CD4-positive, CD25-positive, alpha-beta regulatory T cell (primary cell): ENCODE results near the gene SLC22A2. TPM values are rescaled to one million over a fixed set of nuclear protein-coding genes. Genes with fewer than 3 reads are reported as not detected.
A peak's percentile ranks its signal among the peaks of the same experiment; 100 is the strongest.
"Not testable (repeated sequence)": the region's sequence is repeated elsewhere in the genome, so short reads cannot be mapped to it uniquely, and the experiment has no call there.

Experiments used
- ATAC-seq, 2 donors: fragments of 150-1000 bp; cut with Tn5 transposase; one replicate each; pipeline ENCODE4 v1.10.0; 2021; ENCODE audit warnings: low read depth in 2 of 2, moderate number of reproducible peaks in 2 of 2, moderate library complexity in 1 of 2
- DNase-seq, 3 donors: peaks; one replicate each; pipeline versions ENCODE4 v3.0.0 to v3.0.0-alpha.2; 2012 to 2022; ENCODE audit warnings: mixed read lengths in 1 of 3
- H3K27ac ChIP-seq: one replicate; pipeline ENCODE4 v1.7.0; 2013; ENCODE audit warnings: mild to moderate bottlenecking, low read length; ENCODE audit not compliant: insufficient read depth, poor library complexity, severe bottlenecking
- H3K27me3 ChIP-seq: one replicate; pipeline ENCODE4 v1.7.0; 2013; ENCODE audit warnings: low read length; ENCODE audit not compliant: control insufficient read depth, insufficient read depth
- H3K36me3 ChIP-seq: one replicate; pipeline ENCODE4 v1.7.0; 2013; ENCODE audit warnings: mild to moderate bottlenecking, low read length, moderate library complexity; ENCODE audit not compliant: control insufficient read depth, insufficient read depth
- H3K4me1 ChIP-seq: 2 replicates; pipeline ENCODE4 v1.7.0; 2013; ENCODE audit warnings: mild to moderate bottlenecking, low read length; ENCODE audit not compliant: insufficient read depth, control insufficient read depth, poor library complexity, severe bottlenecking
- H3K4me3 ChIP-seq: one replicate; pipeline ENCODE4 v1.7.0; 2013; ENCODE audit warnings: low read depth, mild to moderate bottlenecking, low read length, moderate library complexity
- H3K9me3 ChIP-seq, 2 experiments: 1 replicate in 1 of 2; 2 replicates in 1 of 2; pipeline ENCODE4 v1.7.0; 2013; ENCODE audit warnings: low read length in 2 of 2, mild to moderate bottlenecking in 1 of 2, moderate library complexity in 1 of 2; ENCODE audit not compliant: control insufficient read depth in 2 of 2
- H3K27ac Mint-ChIP-seq, 3 donors: one replicate each; pipeline ENCODE4 v1.8.0; 2020 to 2022; ENCODE audit warnings: mild to moderate bottlenecking in 3 of 3, mixed read lengths in 3 of 3, moderate library complexity in 2 of 3
- H3K27me3 Mint-ChIP-seq: one replicate; pipeline ENCODE4 v1.8.0; 2022; ENCODE audit warnings: mild to moderate bottlenecking, mixed read lengths
- H3K36me3 Mint-ChIP-seq: one replicate; pipeline ENCODE4 v1.8.0; 2020; ENCODE audit warnings: mixed read lengths
- H3K4me1 Mint-ChIP-seq, 4 donors: one replicate each; pipeline ENCODE4 v1.8.0; 2020 to 2022; ENCODE audit warnings: mixed read lengths in 4 of 4, mild to moderate bottlenecking in 1 of 4
- H3K4me3 Mint-ChIP-seq, 4 donors: one replicate each; pipeline ENCODE4 v1.8.0; 2020 to 2022; ENCODE audit warnings: mild to moderate bottlenecking in 4 of 4, mixed read lengths in 4 of 4, moderate library complexity in 3 of 4
- H3K9me3 Mint-ChIP-seq, 7 donors: one replicate each; pipeline ENCODE4 v1.8.0; 2020 to 2022; ENCODE audit warnings: mixed read lengths in 7 of 7, mild to moderate bottlenecking in 3 of 7, moderate library complexity in 2 of 7
- polyA plus RNA-seq, 4 donors: library from polyadenylated mRNA; unstranded; fragments of 300-500 nt; fragmentation: Illumina TruSeq; gene quantifications; one replicate each; pipeline ENCODE4 v1.2.3, GENCODE V29; 2021
- total RNA-seq: library from RNA; stranded (reverse); gene quantifications from one replicate; pipeline ENCODE4 v1.2.3, GENCODE V29; 2022

Gene SLC22A2
- total and polyA plus RNA-seq, 5 donors from 2014 or later: not detected

DNA sequence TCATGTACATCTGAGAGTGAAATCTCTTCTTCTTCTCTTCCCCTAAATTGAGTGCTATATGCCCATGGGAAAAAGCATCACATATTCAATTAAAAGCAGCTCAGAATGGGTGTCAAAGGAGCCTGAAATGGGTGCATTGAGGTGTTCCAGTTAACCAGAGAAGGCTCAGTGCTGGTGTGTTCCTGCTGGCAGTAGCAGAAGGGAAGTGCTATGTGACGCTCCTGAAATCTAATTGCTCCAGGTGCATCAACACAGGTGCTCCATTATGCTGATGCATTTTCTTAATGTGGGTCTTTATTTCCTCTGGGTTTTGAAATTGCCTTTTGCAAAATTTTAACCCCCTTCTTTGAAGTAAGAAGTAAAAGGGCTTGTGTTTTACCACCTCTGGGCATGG lies 17.9 kb downstream of the SLC22A2 start:
- DNase-seq: no peak
- Histone ChIP-seq H3K4me3 (no peak overlapping the region), H3K27me3 (no peaks in the 10 kb centered on the region), H3K27ac (no peak overlapping the region), H3K4me1 (no peaks in the 10 kb centered on the region), H3K36me3 (no peaks in the 10 kb centered on the region), H3K9me3 (peaks cover 3 to 5% of the 10 kb centered on the region in 2 experiments)
- no peak for ATAC-seq
- H3K36me3 Mint-ChIP-seq: peaks cover 4% of the 10 kb centered on the region
- H3K9me3 Mint-ChIP-seq: peaks cover 0 to 15% (median 0%) of the 10 kb centered on the region in 7 donors
- no peaks in the 10 kb centered on the region for H3K4me1 Mint-ChIP-seq
- H3K27ac Mint-ChIP-seq: no peak overlapping the region
- H3K4me3 Mint-ChIP-seq: no peak overlapping the region
- H3K27me3 Mint-ChIP-seq: no peaks in the 10 kb centered on the region

DNA sequence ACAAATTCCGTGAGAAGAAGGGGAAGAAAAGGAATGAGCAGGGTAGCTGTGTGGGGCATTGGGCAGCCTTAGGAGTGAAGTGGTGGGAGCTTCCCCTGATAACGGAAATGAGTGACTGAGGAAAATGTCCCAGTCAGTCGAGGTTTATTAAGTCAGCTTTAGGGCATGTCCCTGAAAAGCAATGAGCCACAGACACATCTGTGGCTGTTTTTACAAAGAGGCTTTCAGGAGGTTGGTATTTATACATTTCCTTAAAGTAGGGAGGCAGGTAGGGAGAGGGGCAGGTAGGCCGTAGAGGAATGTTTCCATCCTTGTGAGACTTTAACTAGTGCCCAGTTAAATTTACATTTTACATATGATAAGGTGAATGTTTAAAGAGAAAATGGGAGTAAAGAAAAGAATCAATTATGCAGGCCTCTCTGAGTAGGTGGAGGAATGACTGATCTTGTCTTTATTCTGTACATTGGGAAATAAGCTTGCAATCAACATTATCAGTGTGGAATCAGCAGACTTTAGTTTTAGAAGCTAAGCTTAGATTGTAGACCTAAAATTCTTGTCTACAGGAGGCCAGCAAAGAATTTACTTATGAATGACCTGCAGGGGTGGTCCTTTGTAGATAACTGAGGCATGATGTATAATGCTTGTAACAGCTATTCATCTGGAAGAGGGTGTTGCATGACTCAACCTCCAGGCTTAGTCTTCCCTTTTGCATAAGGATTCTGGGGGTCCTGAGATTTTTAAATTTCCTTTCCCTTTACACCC lies 18.5 kb downstream of the SLC22A2 start:
- DNase-seq (no peak), ATAC-seq (no peak)
- Histone ChIP-seq H3K9me3 (peaks cover 3 to 5% of the 10 kb centered on the region in 2 experiments), H3K4me3 (no peak overlapping the region), H3K4me1 (no peaks in the 10 kb centered on the region), H3K27ac (no peak overlapping the region), H3K27me3 (no peaks in the 10 kb centered on the region), H3K36me3 (no peaks in the 10 kb centered on the region)
- peaks cover 0 to 15% (median under 1%) of the 10 kb centered on the region in 7 donors for H3K9me3 Mint-ChIP-seq
- no peak overlapping the region for H3K27ac Mint-ChIP-seq
- H3K27me3 Mint-ChIP-seq: no peaks in the 10 kb centered on the region
- H3K4me3 Mint-ChIP-seq: no peak overlapping the region
- H3K36me3 Mint-ChIP-seq: peaks cover 4% of the 10 kb centered on the region
- H3K4me1 Mint-ChIP-seq: no peaks in the 10 kb centered on the region

DNA sequence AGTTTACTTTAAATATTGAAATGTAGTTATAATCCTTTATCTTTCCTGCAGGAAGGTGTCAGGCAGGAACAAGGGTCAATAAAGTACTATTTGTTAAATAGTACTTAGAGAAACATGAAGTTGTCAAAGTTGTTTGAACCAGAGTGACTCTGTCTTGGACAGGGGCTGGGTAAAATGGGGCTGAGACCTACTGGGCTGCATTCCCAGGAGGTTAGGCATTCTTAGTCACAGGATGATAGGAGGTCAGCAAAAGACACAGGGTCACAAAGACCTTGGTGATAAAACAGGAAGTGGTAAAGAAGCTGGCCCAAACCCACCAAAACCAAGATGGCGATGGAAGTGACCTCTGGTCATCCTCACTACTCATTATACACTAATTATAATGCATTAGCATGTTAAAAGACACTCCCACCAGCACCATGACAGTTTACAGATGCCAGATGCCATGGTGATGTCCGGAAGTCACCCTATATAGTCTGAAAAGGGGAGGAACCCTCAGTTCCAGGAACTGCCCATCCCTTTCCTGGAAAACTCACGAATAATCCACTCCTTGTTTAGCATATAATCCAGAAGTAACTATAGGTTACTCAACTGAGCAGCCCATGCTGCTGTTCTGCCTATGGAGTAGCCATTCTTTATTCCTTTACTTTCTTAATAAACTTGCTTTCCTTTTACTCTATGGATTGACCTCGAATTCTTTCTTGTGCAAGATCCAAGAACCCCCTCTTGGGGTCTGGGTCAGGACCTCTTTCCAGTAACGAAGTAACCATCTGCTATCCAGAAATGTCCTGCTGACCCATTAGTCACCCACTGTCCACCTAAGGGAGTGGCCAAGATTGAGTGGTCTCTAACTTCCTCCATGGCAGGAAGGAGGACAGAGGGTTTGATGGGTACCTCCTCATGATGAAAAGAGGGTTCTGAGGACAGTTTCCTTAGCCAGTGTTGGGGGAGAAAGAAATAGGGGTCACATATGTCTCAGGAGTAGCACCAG lies 19.6 kb downstream of the SLC22A2 start:
- DNase-seq: peak in 1 of 3 donors; percentile 10
- no peaks in the 10 kb centered on the region for H3K4me1 ChIP-seq
- Mint-ChIP-seq H3K9me3 (peaks cover 0 to 15% (median 2%) of the 10 kb centered on the region in 7 donors), H3K27ac (no peak overlapping the region), H3K36me3 (no peaks in the 10 kb centered on the region), H3K27me3 (no peaks in the 10 kb centered on the region), H3K4me1 (no peaks in the 10 kb centered on the region), H3K4me3 (no peak overlapping the region)
- H3K4me3 ChIP-seq: no peak overlapping the region
- ATAC-seq: no peak
- H3K27me3 ChIP-seq: no peaks in the 10 kb centered on the region
- no peaks in the 10 kb centered on the region for H3K36me3 ChIP-seq
- peaks cover 3 to 5% of the 10 kb centered on the region in 2 experiments for H3K9me3 ChIP-seq
- no peak overlapping the region for H3K27ac ChIP-seq

DNA sequence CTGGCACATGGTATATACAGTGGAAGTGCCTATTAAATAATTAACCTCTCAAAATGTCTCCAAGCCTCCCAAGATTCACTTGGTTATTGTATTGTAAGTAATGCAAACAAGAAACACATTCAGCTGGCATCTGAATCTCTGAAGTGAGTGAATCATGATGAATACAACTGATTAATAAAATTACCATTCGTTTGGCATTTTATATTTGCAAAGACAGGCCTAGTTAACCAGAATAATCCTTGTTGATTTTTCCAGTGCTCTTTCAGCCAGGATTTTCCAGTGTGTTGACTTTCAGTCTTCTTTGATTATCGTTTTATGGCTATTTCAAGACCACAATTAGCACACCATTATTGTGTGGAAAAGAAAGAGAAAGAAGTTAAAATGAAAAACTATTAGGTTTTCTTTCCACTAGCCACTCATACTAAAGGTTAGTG lies 20.3 kb downstream of the SLC22A2 start:
- no peak overlapping the region for H3K4me3 Mint-ChIP-seq
- DNase-seq: no peak
- H3K9me3 ChIP-seq: peaks cover 3 to 5% of the 10 kb centered on the region in 2 experiments
- no peak for ATAC-seq
- H3K27me3 Mint-ChIP-seq: no peaks in the 10 kb centered on the region
- H3K36me3 ChIP-seq: no peaks in the 10 kb centered on the region
- no peaks in the 10 kb centered on the region for H3K4me1 Mint-ChIP-seq
- H3K4me3 ChIP-seq: no peak overlapping the region
- no peaks in the 10 kb centered on the region for H3K4me1 ChIP-seq
- H3K27me3 ChIP-seq: no peaks in the 10 kb centered on the region
- no peak overlapping the region for H3K27ac ChIP-seq
- H3K36me3 Mint-ChIP-seq: no peaks in the 10 kb centered on the region
- H3K27ac Mint-ChIP-seq: no peak overlapping the region
- H3K9me3 Mint-ChIP-seq: peaks cover 0 to 15% (median 2%) of the 10 kb centered on the region in 7 donors

DNA sequence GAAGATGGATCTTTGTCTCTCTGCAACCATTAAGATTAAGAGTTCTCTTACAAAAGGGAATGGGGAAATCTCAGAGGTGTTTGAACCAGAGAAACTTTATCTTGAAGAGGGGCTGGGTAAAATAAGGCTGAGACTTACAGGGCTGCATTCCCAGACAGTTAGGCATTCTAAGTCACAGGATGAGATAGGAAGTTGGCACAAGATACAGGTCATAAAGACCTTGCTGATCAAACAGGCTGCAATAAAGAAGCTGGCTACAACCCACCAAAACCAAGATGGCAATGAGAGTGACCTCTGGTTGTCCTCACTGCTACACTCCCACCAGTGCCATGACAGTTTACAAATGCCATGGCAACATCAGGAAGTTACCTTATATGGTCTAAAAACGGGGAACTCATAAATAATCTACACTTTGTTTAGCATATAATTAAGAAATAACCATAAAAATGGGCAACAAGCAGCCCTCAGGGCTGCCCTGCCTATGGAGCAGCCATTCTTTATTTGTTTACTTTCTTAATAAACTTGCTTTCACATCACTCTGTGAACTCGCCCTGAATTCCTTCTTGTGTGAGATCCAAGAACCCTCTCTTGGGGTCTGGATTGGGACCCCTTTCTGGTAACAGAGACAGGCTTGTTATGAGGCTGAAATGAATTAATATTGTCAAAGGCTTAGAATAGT lies 20.9 kb downstream of the SLC22A2 start:
- H3K36me3 Mint-ChIP-seq, ATAC-seq, H3K27ac ChIP-seq, H3K27me3 ChIP-seq, H3K27me3 Mint-ChIP-seq, H3K36me3 ChIP-seq, DNase-seq, H3K4me1 Mint-ChIP-seq, H3K9me3 ChIP-seq, H3K4me3 ChIP-seq, H3K4me3 Mint-ChIP-seq, H3K4me1 ChIP-seq, H3K27ac Mint-ChIP-seq: not testable (repeated sequence)
- H3K9me3 Mint-ChIP-seq: peaks cover 0 to 15% (median 2%) of the 10 kb centered on the region in 7 donors

DNA sequence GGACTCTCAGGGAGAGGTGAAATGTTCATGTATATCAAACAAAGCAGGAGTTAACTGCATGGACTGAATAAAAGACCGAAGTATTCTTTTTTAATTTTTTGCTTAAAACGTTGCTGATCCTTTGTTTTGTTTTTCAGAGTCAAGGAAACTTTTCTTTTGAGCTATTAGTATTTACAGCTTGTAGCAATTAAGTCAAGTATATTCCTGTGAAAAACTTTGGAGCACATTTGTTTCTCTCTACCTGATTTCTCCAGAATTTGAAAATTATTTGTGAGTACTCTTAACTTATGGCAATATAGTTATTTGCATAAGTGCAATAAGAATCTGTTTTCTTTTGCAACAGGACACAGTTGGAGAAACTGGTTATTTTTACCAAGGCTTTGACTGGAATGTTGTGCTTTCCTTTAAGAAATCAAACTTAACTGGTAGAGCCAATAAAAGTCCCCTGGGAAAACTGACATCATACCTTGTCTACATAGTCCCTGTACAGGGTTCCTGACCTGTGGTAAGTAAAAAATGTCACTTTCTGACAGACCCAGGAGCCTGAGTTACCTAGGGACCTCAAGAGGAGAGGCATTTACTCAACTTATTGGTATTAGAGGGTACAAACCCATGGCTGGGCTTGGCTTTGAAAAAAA lies 22.3 kb downstream of the SLC22A2 start:
- not testable (repeated sequence) for H3K4me3 Mint-ChIP-seq, H3K27me3 Mint-ChIP-seq, ATAC-seq, H3K27me3 ChIP-seq, H3K9me3 ChIP-seq, H3K4me3 ChIP-seq, H3K36me3 Mint-ChIP-seq, DNase-seq, H3K36me3 ChIP-seq, H3K4me1 ChIP-seq, H3K4me1 Mint-ChIP-seq, H3K27ac ChIP-seq, H3K27ac Mint-ChIP-seq
- H3K9me3 Mint-ChIP-seq: peaks cover 0 to 15% (median 2%) of the 10 kb centered on the region in 7 donors

DNA sequence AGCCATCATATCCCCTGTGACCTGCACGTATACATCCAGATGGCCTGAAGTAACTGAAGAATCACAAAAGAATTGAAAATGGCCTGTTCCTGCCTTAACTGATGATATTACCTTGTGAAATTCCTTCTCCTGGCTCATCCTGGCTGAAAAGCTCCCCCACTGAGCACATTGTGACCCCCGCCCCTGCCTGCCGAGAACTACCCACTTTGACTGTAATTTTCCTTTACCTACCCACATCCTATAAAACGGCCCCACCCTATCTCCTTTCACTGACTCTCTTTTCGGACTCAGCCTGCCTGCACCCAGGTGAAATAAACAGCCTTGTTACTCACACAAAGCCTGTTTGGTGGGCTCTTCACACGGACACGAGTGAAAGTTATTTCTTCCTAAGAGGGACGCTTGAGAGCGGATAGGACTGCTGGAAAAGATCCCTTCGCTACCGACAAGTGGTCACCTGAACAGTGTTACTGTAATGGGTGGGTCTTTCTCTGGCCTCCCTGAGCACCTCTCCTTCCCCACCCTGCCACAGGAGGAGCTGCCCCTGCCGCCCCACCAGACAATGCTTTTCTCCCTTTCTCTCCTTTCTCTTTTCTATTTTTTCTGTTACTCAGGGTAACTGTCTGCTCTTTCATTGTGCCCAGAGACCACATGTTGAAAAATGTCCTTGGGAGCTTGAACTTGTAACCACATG lies 24.5 kb downstream of the SLC22A2 start:
- H3K27me3 ChIP-seq, H3K4me1 Mint-ChIP-seq, H3K4me1 ChIP-seq, H3K4me3 ChIP-seq, H3K27me3 Mint-ChIP-seq, H3K27ac ChIP-seq, ATAC-seq, H3K4me3 Mint-ChIP-seq, H3K9me3 ChIP-seq, H3K27ac Mint-ChIP-seq, H3K36me3 Mint-ChIP-seq, H3K36me3 ChIP-seq, DNase-seq: not testable (repeated sequence)
- peaks cover 0 to 22% (median 5%) of the 10 kb centered on the region in 7 donors for H3K9me3 Mint-ChIP-seq
